ENCODE measurements around the gene EXOC2.

EXOC2 gene

DNA sequence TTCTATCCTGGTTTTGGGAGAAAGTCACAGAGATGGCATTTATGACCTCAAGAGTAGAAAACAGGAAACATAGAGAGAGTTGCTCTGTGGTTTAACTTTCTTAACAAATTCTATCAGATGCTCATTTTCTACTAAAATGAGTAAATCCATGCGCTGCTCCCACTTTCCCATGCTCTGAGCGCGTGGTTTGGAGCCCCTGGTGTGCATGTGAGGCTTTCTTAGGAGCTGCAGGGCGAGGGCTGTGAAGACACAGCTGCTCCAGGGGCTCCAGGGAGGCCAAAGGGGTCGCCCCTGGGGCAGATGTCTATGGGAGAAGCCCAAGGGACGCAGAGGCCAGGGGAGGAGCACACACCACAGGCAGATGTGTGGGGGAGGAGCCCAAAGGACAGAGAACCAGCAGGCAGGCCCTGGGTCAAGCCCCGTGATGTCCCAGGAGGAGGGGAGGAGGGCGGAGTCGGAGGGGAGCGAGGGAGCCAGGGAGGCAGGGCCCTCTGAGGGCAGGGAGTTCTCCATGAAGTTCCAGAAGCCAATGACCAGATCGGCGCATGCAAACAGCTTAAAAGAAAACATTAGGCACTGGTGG lies 178.5 kb downstream of the EXOC2 start:
- TF ChIP-seq, protein P1, sequence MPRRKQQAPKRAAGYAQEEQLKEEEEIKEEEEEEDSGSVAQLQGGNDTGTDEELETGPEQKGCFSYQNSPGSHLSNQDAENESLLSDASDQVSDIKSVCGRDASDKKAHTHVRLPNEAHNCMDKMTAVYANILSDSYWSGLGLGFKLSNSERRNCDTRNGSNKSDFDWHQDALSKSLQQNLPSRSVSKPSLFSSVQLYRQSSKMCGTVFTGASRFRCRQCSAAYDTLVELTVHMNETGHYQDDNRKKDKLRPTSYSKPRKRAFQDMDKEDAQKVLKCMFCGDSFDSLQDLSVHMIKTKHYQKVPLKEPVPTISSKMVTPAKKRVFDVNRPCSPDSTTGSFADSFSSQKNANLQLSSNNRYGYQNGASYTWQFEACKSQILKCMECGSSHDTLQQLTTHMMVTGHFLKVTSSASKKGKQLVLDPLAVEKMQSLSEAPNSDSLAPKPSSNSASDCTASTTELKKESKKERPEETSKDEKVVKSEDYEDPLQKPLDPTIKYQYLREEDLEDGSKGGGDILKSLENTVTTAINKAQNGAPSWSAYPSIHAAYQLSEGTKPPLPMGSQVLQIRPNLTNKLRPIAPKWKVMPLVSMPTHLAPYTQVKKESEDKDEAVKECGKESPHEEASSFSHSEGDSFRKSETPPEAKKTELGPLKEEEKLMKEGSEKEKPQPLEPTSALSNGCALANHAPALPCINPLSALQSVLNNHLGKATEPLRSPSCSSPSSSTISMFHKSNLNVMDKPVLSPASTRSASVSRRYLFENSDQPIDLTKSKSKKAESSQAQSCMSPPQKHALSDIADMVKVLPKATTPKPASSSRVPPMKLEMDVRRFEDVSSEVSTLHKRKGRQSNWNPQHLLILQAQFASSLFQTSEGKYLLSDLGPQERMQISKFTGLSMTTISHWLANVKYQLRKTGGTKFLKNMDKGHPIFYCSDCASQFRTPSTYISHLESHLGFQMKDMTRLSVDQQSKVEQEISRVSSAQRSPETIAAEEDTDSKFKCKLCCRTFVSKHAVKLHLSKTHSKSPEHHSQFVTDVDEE (CRISPR knock-in tag; IDR thresholded peaks at IDR 0.05): no peak
- TF ChIP-seq ZNF565 (CRISPR knock-in tag; conservative IDR thresholded peaks at IDR 0.05; ENCODE audit: low read depth): no peak
- TF ChIP-seq OSR1 (CRISPR knock-in tag; IDR thresholded peaks at IDR 0.05): no peak
- no peak for TF ChIP-seq PPARA (CRISPR knock-in tag; IDR thresholded peaks at IDR 0.05; ENCODE audit: borderline replicate concordance)
- ATAC-seq: no peak

DNA sequence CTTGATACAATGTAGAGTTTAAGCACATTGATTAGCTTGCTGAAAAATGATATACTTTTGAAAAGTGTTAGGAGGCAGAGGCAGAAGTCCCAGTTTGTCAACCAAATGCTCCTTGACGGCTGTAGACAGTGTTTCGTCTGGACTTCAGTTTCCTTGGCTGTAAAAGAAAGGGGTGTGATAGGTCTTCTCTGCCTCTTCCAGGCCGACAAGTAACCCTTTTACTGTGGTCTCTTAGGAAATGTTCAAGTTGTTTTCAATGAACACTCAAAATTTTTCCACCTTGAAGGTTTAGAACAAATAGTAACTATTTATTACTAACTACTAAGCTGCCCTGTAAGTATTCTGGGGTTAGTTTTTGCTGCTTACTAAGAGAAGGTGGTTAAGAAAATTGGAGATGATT lies 179.0 kb downstream of the EXOC2 start:
- TF ChIP-seq ZFP30 (CRISPR knock-in tag; IDR thresholded peaks at IDR 0.05) (no peak), BACH2 (CRISPR knock-in tag; IDR thresholded peaks at IDR 0.05; ENCODE audit: borderline replicate concordance) (no peak), TOX (CRISPR knock-in tag; IDR thresholded peaks at IDR 0.05; ENCODE audit: borderline replicate concordance) (no peak), ZNF565 (CRISPR knock-in tag; conservative IDR thresholded peaks at IDR 0.05; ENCODE audit: low read depth) (no peak), GLIS3 (CRISPR knock-in tag; IDR thresholded peaks at IDR 0.05) (no peak)
- TF ChIP-seq, protein P1 (CRISPR knock-in tag; IDR thresholded peaks at IDR 0.05): no peak
- ATAC-seq: no peak

DNA sequence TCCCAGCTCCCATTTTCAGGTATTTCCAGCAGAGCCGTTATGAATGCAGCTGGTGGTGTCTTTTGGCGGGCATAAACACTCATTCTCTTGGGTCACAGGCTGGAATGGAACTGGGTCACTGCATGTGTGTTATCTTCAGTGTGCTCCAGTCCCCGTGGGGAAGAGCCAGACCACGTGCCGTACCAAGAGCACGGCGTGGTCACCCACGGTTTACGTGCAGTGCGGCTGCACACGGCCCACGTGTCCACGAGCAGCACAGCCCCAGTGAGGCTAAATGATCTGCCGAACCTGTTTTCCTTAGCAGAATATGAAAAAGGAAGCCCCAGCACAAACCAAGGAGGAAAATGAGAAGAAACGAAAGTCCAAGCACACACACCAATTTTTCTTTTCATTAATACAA lies 179.9 kb downstream of the EXOC2 start:
- TF ChIP-seq, protein P1 (CRISPR knock-in tag; IDR thresholded peaks at IDR 0.05): no peak
- TF ChIP-seq, protein P2, sequence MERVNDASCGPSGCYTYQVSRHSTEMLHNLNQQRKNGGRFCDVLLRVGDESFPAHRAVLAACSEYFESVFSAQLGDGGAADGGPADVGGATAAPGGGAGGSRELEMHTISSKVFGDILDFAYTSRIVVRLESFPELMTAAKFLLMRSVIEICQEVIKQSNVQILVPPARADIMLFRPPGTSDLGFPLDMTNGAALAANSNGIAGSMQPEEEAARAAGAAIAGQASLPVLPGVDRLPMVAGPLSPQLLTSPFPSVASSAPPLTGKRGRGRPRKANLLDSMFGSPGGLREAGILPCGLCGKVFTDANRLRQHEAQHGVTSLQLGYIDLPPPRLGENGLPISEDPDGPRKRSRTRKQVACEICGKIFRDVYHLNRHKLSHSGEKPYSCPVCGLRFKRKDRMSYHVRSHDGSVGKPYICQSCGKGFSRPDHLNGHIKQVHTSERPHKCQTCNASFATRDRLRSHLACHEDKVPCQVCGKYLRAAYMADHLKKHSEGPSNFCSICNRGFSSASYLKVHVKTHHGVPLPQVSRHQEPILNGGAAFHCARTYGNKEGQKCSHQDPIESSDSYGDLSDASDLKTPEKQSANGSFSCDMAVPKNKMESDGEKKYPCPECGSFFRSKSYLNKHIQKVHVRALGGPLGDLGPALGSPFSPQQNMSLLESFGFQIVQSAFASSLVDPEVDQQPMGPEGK (CRISPR knock-in tag; IDR thresholded peaks at IDR 0.05; ENCODE audit: borderline replicate concordance): no peak
- TF ChIP-seq GLIS3 (CRISPR knock-in tag; IDR thresholded peaks at IDR 0.05) (no peak), CSDC2 (CRISPR knock-in tag; IDR thresholded peaks at IDR 0.05) (no peak), OSR1 (CRISPR knock-in tag; IDR thresholded peaks at IDR 0.05) (no peak), ZNF70 (CRISPR knock-in tag; IDR thresholded peaks at IDR 0.05) (no peak), ESRRG (CRISPR knock-in tag; IDR thresholded peaks at IDR 0.05) (no peak), ZNF565 (CRISPR knock-in tag; conservative IDR thresholded peaks at IDR 0.05; ENCODE audit: low read depth) (no peak)
- ATAC-seq: no peak

DNA sequence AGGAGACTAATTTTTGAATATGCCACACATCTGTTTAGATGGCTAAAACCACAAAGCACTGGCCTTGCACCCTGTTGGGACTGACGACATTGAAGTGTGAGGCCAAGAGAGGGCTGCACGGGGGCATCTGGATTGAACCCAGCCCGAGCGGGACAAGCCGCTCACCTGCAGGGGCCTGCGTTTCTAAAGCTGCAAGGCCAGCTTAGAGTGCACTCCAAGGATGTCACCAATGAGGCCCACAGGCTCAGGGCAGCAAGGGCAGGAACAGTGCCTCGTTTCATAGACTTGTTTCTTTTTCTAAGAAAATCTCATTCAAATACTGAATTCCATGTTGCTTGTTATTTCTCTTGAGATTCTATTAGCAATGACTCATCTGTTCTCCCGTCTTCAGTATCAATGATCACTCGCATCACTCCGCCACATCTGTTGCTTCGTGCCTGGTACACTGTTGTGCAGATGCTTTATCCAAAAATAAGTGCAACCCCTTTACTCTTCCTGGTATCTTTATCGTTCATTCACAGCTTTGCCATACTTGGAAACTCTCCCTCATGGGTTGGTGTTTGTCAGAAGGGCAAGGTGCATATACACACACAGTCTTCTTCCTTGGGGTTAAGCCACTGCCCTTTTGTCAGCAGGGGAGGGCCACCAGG lies 181.3 kb downstream of the EXOC2 start:
- no peak for ATAC-seq
- TF ChIP-seq ZNF8 (CRISPR knock-in tag; IDR thresholded peaks at IDR 0.05): no peak
- TF ChIP-seq, protein P3, sequence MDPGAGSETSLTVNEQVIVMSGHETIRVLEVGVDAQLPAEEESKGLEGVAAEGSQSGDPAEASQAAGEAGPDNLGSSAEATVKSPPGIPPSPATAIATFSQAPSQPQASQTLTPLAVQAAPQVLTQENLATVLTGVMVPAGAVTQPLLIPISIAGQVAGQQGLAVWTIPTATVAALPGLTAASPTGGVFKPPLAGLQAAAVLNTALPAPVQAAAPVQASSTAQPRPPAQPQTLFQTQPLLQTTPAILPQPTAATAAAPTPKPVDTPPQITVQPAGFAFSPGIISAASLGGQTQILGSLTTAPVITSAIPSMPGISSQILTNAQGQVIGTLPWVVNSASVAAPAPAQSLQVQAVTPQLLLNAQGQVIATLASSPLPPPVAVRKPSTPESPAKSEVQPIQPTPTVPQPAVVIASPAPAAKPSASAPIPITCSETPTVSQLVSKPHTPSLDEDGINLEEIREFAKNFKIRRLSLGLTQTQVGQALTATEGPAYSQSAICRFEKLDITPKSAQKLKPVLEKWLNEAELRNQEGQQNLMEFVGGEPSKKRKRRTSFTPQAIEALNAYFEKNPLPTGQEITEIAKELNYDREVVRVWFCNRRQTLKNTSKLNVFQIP (CRISPR knock-in tag; IDR thresholded peaks at IDR 0.05; ENCODE audit: borderline replicate concordance, low read depth): no peak
- TF ChIP-seq, protein P4, sequence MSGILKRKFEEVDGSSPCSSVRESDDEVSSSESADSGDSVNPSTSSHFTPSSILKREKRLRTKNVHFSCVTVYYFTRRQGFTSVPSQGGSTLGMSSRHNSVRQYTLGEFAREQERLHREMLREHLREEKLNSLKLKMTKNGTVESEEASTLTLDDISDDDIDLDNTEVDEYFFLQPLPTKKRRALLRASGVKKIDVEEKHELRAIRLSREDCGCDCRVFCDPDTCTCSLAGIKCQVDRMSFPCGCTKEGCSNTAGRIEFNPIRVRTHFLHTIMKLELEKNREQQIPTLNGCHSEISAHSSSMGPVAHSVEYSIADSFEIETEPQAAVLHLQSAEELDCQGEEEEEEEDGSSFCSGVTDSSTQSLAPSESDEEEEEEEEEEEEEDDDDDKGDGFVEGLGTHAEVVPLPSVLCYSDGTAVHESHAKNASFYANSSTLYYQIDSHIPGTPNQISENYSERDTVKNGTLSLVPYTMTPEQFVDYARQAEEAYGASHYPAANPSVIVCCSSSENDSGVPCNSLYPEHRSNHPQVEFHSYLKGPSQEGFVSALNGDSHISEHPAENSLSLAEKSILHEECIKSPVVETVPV (CRISPR knock-in tag; IDR thresholded peaks at IDR 0.05): no peak
- TF ChIP-seq ESRRG (CRISPR knock-in tag; IDR thresholded peaks at IDR 0.05): no peak
- no peak for TF ChIP-seq RARB (CRISPR knock-in tag; IDR thresholded peaks at IDR 0.05)
- TF ChIP-seq GLIS3 (CRISPR knock-in tag; IDR thresholded peaks at IDR 0.05): no peak
- no peak for TF ChIP-seq ZFP30 (CRISPR knock-in tag; IDR thresholded peaks at IDR 0.05)
- TF ChIP-seq, protein P1 (CRISPR knock-in tag; IDR thresholded peaks at IDR 0.05): no peak

All from SK-N-SH treated with all-trans-retinoic acid at 6 μM for 48 hours (cell line).